RWPE2 (cell line): ENCODE measurements around the gene TAOK2.

Experiments
- ATAC-seq: fragments of 200-7000 bp; cut with Tn5 transposase; 3 replicates; pipeline ENCODE4 v1.9.1; 2021; ENCODE audit warnings: low read depth
- DNase-seq: peaks from one replicate; pipeline ENCODE4 v3.0.0-alpha.2; 2020; ENCODE audit warnings: low spot score
- H3K27ac ChIP-seq: fragments of 450-650 bp; 2 replicates; pipeline ENCODE4 v1.5.1; 2017; ENCODE audit warnings: mild to moderate bottlenecking; ENCODE audit not compliant: poor library complexity, severe bottlenecking
- H3K27me3 ChIP-seq: fragments of 250-450 bp; sonication (Bioruptor Pico); 2 replicates; pipeline ENCODE4 v1.5.1; 2021; ENCODE audit warnings: mild to moderate bottlenecking, moderate library complexity; ENCODE audit not compliant: insufficient read depth, poor library complexity, severe bottlenecking
- H3K36me3 ChIP-seq: fragments of 250-450 bp; sonication (Bioruptor Pico); 2 replicates; pipeline ENCODE4 v1.5.1; 2020; ENCODE audit warnings: low read depth, mild to moderate bottlenecking, moderate library complexity
- H3K4me1 ChIP-seq: fragments of 250-450 bp; sonication (Bioruptor Pico); 2 replicates; pipeline ENCODE4 v1.5.1; 2021; ENCODE audit warnings: mild to moderate bottlenecking, moderate library complexity; ENCODE audit not compliant: insufficient read depth, poor library complexity, severe bottlenecking
- H3K4me3 ChIP-seq: fragments of 250-450 bp; sonication (Bioruptor Pico); 2 replicates; pipeline ENCODE4 v1.5.1; 2021; ENCODE audit warnings: mild to moderate bottlenecking, moderate library complexity; ENCODE audit not compliant: severe bottlenecking
- H3K9me3 ChIP-seq: fragments of 250-450 bp; sonication (Bioruptor Pico); 2 replicates; pipeline ENCODE4 v1.5.1; 2021; ENCODE audit warnings: mild to moderate bottlenecking, moderate library complexity; ENCODE audit not compliant: severe bottlenecking
- CTCF ChIP-seq: fragments of 450-650 bp; IDR thresholded peaks from one replicate; pipeline ENCODE4 v1.5.1; 2017; ENCODE audit warnings: mild to moderate bottlenecking, moderate library complexity; ENCODE audit not compliant: poor library complexity, severe bottlenecking

Gene TAOK2

DNA sequence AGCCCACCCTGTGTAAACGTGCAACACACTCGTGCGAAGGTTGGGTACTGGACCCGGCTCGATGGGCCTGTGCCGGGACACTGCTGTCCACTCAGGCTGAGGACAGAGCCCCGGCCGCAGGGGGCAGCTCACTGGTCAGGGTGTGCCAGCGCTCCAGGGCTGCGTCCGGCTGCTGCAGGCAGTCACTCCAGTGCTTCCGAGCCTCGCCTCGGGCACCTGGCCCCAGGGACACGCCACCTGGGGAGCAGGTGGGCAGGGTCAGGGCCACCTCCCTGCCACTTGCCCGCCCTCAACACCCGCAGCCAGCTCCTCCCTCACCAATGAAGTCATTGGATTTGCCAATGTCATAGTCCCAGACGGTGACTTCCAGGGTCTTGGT lies 32.4 kb downstream of the TAOK2 start:
- Histone ChIP-seq H3K9me3 (no peaks in the 10 kb centered on the region), H3K4me3 (no peak overlapping the region), H3K27me3 (peaks cover 8% of the 10 kb centered on the region), H3K27ac (no peak overlapping the region), H3K4me1 (no peaks in the 10 kb centered on the region), H3K36me3 (no peaks in the 10 kb centered on the region; the same call in 1 of the 2 replicates)
- TF ChIP-seq CTCF: no peak
- ATAC-seq: no peak
- peak; percentile 62 for DNase-seq

GRCh38 chr16:30006659-30007377 lies 33.1 kb downstream of the TAOK2 start:
- no peaks in the 10 kb centered on the region for H3K4me1 ChIP-seq
- H3K27me3 ChIP-seq: peaks cover 8% of the 10 kb centered on the region
- no peak for ATAC-seq
- no peaks in the 10 kb centered on the region for H3K9me3 ChIP-seq
- H3K27ac ChIP-seq: no peak overlapping the region
- H3K4me3 ChIP-seq: no peak overlapping the region
- peak; percentile 65 for DNase-seq
- H3K36me3 ChIP-seq: no peaks in the 10 kb centered on the region; the same call in 1 of the 2 replicates
- no peak for TF ChIP-seq CTCF

GRCh38 chr16:30007378-30007895 lies 33.8 kb downstream of the TAOK2 start:
- Histone ChIP-seq H3K27me3 (peaks cover 8% of the 10 kb centered on the region), H3K27ac (no peak overlapping the region), H3K4me3 (no peak overlapping the region), H3K4me1 (no peaks in the 10 kb centered on the region), H3K36me3 (no peaks in the 10 kb centered on the region; the same call in 1 of the 2 replicates), H3K9me3 (no peaks in the 10 kb centered on the region)
- DNase-seq: no peak
- TF ChIP-seq CTCF: no peak
- no peak for ATAC-seq

GRCh38 chr16:30009085-30009862 lies 35.6 kb downstream of the TAOK2 start:
- Histone ChIP-seq H3K36me3 (no peaks in the 10 kb centered on the region; the same call in 1 of the 2 replicates), H3K4me3 (no peak overlapping the region), H3K27ac (no peak overlapping the region), H3K9me3 (no peaks in the 10 kb centered on the region), H3K27me3 (peaks cover 8% of the 10 kb centered on the region), H3K4me1 (no peaks in the 10 kb centered on the region)
- ATAC-seq: no peak
- no peak for TF ChIP-seq CTCF
- no peak for DNase-seq
